ENCODE results near the gene RBMS1. TPM values are rescaled to one million over a fixed set of nuclear protein-coding genes. Genes with fewer than 3 reads are reported as not detected.

Gene RBMS1
- total RNA-seq, 1 donor from 2014 or later = 102 TPM

- no peak for TF ChIP-seq CTCF (IDR thresholded peaks at IDR 0.05)
- Histone ChIP-seq H3K9me3 (no peaks in the 10 kb centered on the region), H3K4me1 (peaks cover 18% of the 10 kb centered on the region), H3K4me3 (no peak overlapping the region), H3K27me3 (no peaks in the 10 kb centered on the region), H3K27ac (peak overlapping the region; percentile 65), H3K36me3 (no peaks in the 10 kb centered on the region)
- intact Hi-C loops (cut with DNase I) = no loop called here
- DNase-seq (no peak), ATAC-seq (no peak)
Observed at GRCh38 chr2:160227293-160227915, 266.2 kb downstream of the RBMS1 start.

GRCh38 chr2:160226367-160226766 lies 267.2 kb downstream of the RBMS1 start:
- peaks cover 26% of the 10 kb centered on the region for H3K4me1 ChIP-seq
- intact Hi-C loops (cut with DNase I) = no loop called here

GRCh38 chr2:160225722-160226121 lies 267.9 kb downstream of the RBMS1 start:
- ATAC-seq (no peak), DNase-seq (no peak)
- Histone ChIP-seq H3K27me3 (no peaks in the 10 kb centered on the region), H3K4me1 (peaks cover 33% of the 10 kb centered on the region), H3K27ac (no peak overlapping the region), H3K36me3 (no peaks in the 10 kb centered on the region), H3K9me3 (no peaks in the 10 kb centered on the region), H3K4me3 (no peak overlapping the region)
- no peak for TF ChIP-seq CTCF (IDR thresholded peaks at IDR 0.05)
- intact Hi-C loops (cut with DNase I) = no loop called here

More at GRCh38 chr2:160226367-160226766, 267.2 kb downstream of the RBMS1 start:
- Histone ChIP-seq H3K27ac (no peak overlapping the region), H3K36me3 (no peaks in the 10 kb centered on the region), H3K4me3 (no peak overlapping the region), H3K9me3 (no peaks in the 10 kb centered on the region), H3K27me3 (no peaks in the 10 kb centered on the region)
- DNase-seq (peak; percentile 47), ATAC-seq (no peak)
- no peak for TF ChIP-seq CTCF (IDR thresholded peaks at IDR 0.05)

GRCh38 chr2:160224507-160224906 lies 269.1 kb downstream of the RBMS1 start:
- intact Hi-C loops (cut with DNase I) = no loop called here
- H3K4me1 ChIP-seq = peaks cover 39% of the 10 kb centered on the region
- ATAC-seq (no peak), DNase-seq (no peak)
- H3K9me3 ChIP-seq = no peaks in the 10 kb centered on the region
- H3K27ac ChIP-seq = no peak overlapping the region
- TF ChIP-seq CTCF (IDR thresholded peaks at IDR 0.05) = no peak
- H3K27me3 ChIP-seq = no peaks in the 10 kb centered on the region
- H3K36me3 ChIP-seq = no peaks in the 10 kb centered on the region
- no peak overlapping the region for H3K4me3 ChIP-seq

GRCh38 chr2:160224060-160224459 lies 269.5 kb downstream of the RBMS1 start:
- no peak for TF ChIP-seq CTCF (IDR thresholded peaks at IDR 0.05)
- H3K4me3 ChIP-seq = no peak overlapping the region
- DNase-seq = no peak
- H3K36me3 ChIP-seq = no peaks in the 10 kb centered on the region
- intact Hi-C loops (cut with DNase I) = no loop called here
- no peak for ATAC-seq
- H3K9me3 ChIP-seq = no peaks in the 10 kb centered on the region
- peaks cover 39% of the 10 kb centered on the region for H3K4me1 ChIP-seq
- H3K27me3 ChIP-seq = no peaks in the 10 kb centered on the region
- H3K27ac ChIP-seq = peak overlapping the region; percentile 9

GRCh38 chr2:160223560-160223959 lies 270.0 kb downstream of the RBMS1 start:
- ATAC-seq = no peak
- intact Hi-C loops (cut with DNase I) = no loop called here
- Histone ChIP-seq H3K4me3 (no peak overlapping the region), H3K4me1 (peaks cover 39% of the 10 kb centered on the region), H3K9me3 (no peaks in the 10 kb centered on the region), H3K36me3 (no peaks in the 10 kb centered on the region), H3K27me3 (no peaks in the 10 kb centered on the region), H3K27ac (peak overlapping the region; percentile 9)
- DNase-seq = no peak
- TF ChIP-seq CTCF (IDR thresholded peaks at IDR 0.05) = no peak

All from upper lobe of right lung (tissue), 1 donor.